ENCODE measurements around the gene SYNE2. TPM values are rescaled to one million over a fixed set of nuclear protein-coding genes. Genes with fewer than 3 reads are reported as not detected.

Gene SYNE2
- total RNA-seq, 1 donor from 2014 or later = 518 TPM

DNA sequence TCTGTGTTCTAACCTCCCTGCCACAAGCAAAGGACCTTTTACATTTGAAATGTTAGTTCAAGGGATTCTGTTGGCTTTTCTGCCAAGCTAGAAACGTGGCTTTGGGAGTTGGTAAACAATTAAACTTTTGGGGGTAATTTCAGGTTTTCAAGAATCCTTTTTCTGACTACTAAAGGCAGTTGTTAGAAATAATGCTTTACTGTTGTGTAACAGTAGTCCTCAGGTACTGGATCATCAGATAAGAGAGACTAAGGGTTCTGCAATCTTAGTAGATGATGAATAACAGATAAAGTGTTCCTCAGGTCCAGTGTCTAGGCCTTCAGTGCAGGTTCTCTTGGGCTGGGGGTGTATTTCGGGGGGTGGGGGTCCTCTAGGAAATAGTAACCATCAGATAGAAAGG, 192.3 kb downstream of the SYNE2 start:
- intact Hi-C loops (cut with DNase I) = loop anchor here (10.0 kb wide), 1 partner anchor 260 kb away; no protein-coding TSS in a partner anchor
- Histone ChIP-seq H3K4me1 (no peaks in the 10 kb centered on the region), H3K9me3 (no peaks in the 10 kb centered on the region), H3K36me3 (peaks cover 6 to 14% of the 10 kb centered on the region in 2 donors), H3K4me3 (no peak overlapping the region), H3K27me3 (no peaks in the 10 kb centered on the region), H3K27ac (no peak overlapping the region)
- no peak for DNase-seq (ENCODE audit: low spot score in 2 of 2)
- TF ChIP-seq, protein P1, sequence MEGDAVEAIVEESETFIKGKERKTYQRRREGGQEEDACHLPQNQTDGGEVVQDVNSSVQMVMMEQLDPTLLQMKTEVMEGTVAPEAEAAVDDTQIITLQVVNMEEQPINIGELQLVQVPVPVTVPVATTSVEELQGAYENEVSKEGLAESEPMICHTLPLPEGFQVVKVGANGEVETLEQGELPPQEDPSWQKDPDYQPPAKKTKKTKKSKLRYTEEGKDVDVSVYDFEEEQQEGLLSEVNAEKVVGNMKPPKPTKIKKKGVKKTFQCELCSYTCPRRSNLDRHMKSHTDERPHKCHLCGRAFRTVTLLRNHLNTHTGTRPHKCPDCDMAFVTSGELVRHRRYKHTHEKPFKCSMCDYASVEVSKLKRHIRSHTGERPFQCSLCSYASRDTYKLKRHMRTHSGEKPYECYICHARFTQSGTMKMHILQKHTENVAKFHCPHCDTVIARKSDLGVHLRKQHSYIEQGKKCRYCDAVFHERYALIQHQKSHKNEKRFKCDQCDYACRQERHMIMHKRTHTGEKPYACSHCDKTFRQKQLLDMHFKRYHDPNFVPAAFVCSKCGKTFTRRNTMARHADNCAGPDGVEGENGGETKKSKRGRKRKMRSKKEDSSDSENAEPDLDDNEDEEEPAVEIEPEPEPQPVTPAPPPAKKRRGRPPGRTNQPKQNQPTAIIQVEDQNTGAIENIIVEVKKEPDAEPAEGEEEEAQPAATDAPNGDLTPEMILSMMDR (IDR thresholded peaks at IDR 0.05) = no peak

DNA sequence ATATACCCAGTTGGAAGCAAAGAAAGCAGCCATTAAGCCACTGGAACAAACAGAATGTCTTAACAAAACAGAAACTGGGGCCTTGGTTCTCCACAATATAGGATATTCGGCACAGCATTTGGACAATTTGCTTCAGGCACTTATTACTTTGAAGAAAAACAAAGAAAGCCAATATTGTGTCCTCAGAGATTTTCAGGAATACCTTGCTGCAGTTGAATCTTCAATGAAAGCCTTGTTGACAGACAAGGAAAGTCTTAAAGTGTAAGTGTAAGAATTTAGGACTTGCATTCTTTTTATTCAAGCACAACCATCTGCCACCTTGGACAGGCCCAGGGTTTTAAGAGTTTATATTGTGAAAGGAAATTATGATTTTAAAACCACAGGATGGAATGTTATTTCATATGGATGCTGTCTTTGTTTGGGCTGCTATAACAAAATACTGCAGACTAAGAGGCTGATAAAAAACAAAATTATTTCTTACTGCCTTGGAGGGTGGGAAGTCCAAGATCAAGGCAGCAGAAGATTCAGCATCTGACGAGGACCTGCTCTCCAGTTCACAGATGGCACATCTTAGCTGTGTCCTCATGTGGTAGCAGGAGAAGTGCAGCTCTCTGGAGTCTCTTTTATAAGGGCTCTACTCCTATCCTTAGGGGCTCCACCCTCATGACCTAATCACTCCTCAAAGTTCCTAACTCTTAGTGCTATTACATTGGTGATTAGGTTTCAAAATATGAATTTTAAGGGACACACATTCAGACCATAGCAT, 197.0 kb downstream of the SYNE2 start:
- DNase-seq (ENCODE audit: low spot score in 2 of 2) = no peak
- peaks cover 0 to 9% of the 10 kb centered on the region in 2 donors for H3K4me1 ChIP-seq
- H3K4me3 ChIP-seq = no peak overlapping the region
- H3K9me3 ChIP-seq = no peaks in the 10 kb centered on the region
- intact Hi-C loops (cut with DNase I) = loop anchor here (10.0 kb wide), 1 partner anchor 255 kb away; no protein-coding TSS in a partner anchor
- peaks cover 6 to 35% of the 10 kb centered on the region in 2 donors for H3K36me3 ChIP-seq
- no peaks in the 10 kb centered on the region for H3K27me3 ChIP-seq
- H3K27ac ChIP-seq = no peak overlapping the region
- TF ChIP-seq, protein P1 (IDR thresholded peaks at IDR 0.05) = no peak

DNA sequence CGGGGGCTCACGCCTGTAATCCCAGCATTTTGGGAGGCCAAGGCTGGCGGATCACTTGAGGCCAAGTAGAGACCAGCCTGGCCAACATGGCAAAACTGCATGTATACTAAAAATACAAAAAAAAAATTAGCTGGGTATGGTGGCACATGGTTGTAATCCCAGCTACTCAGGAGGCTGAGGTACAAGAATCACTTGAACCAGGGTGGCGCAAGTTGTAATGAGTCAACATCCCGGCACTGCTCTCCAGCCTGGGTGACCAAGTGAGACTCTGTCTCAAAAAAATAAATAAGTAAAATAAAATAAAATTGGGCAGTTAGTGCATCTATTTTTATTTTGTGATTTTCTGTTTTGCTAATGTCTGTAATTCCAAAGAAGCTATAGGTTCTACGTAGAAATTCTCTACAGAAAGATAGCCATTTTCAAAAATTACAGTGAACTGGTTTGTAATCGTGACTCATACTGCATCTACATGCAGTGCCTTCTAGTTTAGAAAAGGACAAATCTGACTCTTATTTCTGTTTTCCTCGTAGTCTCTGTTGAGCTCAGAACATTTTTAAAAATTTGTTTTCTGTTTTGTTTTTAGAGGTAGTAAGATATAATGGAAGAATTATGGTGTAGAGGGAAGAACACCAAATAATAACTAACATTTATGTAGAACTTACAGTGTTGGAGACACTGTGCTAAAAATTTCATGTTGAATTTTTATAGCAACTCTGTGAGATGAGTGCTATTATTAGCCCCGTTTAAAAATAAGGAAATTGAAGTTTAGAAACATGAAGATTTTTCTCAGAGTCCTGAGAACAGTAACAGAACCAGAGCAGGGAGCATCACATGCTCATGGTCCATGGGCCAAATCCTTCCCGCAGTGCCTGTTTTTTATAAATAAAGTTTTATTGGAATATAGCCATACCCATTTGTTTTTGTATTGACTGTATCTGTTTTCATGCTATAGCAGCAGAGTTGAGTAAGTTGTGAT, 201.2 kb downstream of the SYNE2 start:
- peak in 1 of 2 donors; percentile 74 for DNase-seq (ENCODE audit: low spot score in 2 of 2)
- intact Hi-C loops (cut with DNase I) = loop anchor here (1.0 to 2.0 kb wide), 2 partner anchors 29 to 64 kb away; no protein-coding TSS in a partner anchor
- H3K4me1 ChIP-seq = peaks cover 0 to 9% of the 10 kb centered on the region in 2 donors
- TF ChIP-seq, protein P1 (IDR thresholded peaks at IDR 0.05) = no peak
- peak overlapping the region; percentile 84 to 87 for H3K27ac ChIP-seq
- no peaks in the 10 kb centered on the region for H3K9me3 ChIP-seq
- peak overlapping the region in 1 of 2 donors; percentile 15 for H3K4me3 ChIP-seq
- H3K27me3 ChIP-seq = no peaks in the 10 kb centered on the region
- peaks cover 4 to 34% of the 10 kb centered on the region in 2 donors for H3K36me3 ChIP-seq

DNA sequence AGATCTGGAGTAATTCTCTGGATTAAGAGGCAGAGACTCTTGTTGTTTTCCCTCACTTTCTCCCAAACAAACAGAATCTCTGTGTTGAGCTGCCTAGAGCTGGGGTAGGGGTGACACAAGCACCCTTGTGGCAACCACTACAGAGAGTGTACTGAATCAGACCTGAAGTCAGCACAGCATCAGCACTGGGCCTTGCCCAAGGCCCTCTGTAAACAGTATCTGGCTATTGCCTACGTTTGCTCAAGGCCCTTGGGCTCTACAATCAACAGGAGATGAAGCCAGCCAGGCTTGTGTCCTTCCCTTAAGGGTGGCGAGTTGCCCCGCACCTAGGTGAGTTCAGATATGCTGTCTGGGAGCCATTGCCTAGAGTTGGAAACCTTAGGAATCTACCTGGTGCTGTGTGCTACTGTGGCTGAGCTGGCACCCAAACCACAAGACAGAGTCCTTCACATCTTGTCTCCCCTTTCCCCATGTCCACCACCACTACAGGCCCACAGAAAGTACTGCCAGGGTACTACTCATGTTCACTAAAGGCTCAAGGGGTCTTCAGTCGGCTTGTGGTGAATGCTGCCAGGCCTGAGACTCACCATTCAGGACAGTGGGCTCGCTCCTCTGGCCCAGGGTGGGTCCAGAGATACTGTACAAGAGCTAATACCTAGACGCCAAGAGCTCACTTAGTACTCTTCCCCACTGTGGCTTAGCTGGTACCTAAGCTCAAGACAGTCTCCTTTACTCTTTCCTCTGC, 206.8 kb downstream of the SYNE2 start:
- DNase-seq (ENCODE audit: low spot score in 2 of 2) = no peak
- TF ChIP-seq, protein P1 (IDR thresholded peaks at IDR 0.05) = no peak
- Histone ChIP-seq H3K27ac (no peak overlapping the region), H3K4me1 (no peaks in the 10 kb centered on the region), H3K27me3 (no peaks in the 10 kb centered on the region), H3K4me3 (no peak overlapping the region), H3K36me3 (peaks cover 0 to 23% of the 10 kb centered on the region in 2 donors), H3K9me3 (no peaks in the 10 kb centered on the region)
- intact Hi-C loops (cut with DNase I) = no loop called here

DNA sequence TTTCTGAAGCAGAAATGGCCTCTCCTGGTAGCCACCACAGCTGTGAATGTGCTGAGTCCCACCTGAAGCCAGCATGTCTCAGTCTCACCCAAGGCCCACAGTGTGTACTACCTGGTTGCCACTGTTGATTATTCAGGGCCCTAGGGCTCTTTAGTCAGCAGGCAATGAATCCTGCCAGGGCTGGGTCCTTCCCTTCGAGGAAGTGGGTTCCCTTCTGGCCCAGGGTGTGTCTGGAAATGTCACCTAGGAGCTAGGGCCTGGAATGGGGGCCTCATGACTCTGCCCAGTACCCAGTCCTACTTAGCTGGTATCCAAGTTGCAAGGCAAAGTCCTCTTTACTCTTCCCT, 207.4 kb downstream of the SYNE2 start:
- H3K27ac ChIP-seq = no peak overlapping the region
- peaks cover 0 to 23% of the 10 kb centered on the region in 2 donors for H3K36me3 ChIP-seq
- H3K9me3 ChIP-seq = no peaks in the 10 kb centered on the region
- no peaks in the 10 kb centered on the region for H3K4me1 ChIP-seq
- H3K4me3 ChIP-seq = no peak overlapping the region
- H3K27me3 ChIP-seq = no peaks in the 10 kb centered on the region
- no peak for DNase-seq (ENCODE audit: low spot score in 2 of 2)
- TF ChIP-seq, protein P1 (IDR thresholded peaks at IDR 0.05) = no peak
- intact Hi-C loops (cut with DNase I) = no loop called here

Measured in ascending aorta (tissue), 2 donors.